Muscle of leg (tissue), 16 donors: ENCODE measurements around the gene TSPAN10. TPM values are rescaled to one million over a fixed set of nuclear protein-coding genes. Genes with fewer than 3 reads are reported as not detected.

Experiments used
- DNase-seq: peaks from one replicate; pipeline ENCODE4 v3.0.0; 2013
- H3K27ac ChIP-seq: one replicate; pipeline ENCODE4 v1.5.1; 2013; ENCODE audit warnings: mild to moderate bottlenecking, low read length, control low read depth
- H3K27me3 ChIP-seq: one replicate; pipeline ENCODE4 v1.6.1; 2013; ENCODE audit warnings: low read length; ENCODE audit not compliant: control insufficient read depth, insufficient read depth
- H3K36me3 ChIP-seq: one replicate; pipeline ENCODE4 v1.6.1; 2013; ENCODE audit warnings: low read length; ENCODE audit not compliant: control insufficient read depth, insufficient read depth
- H3K4me1 ChIP-seq: one replicate; pipeline ENCODE4 v1.6.1; 2013; ENCODE audit warnings: low read length; ENCODE audit not compliant: control insufficient read depth, insufficient read depth
- H3K4me3 ChIP-seq: one replicate; pipeline ENCODE4 v1.5.1; 2013; ENCODE audit warnings: low read length, control low read depth
- H3K9me3 ChIP-seq: replicated peaks from 2 replicates; pipeline ENCODE4 v1.6.1; 2013; ENCODE audit warnings: low read depth, low read length; ENCODE audit not compliant: control insufficient read depth
- WGBS: methylation state at CpG from one replicate; pipeline ENCODE4 v1.1.5; 2013; ENCODE audit warnings: missing lambda C conversion rate; ENCODE audit not compliant: insufficient coverage; 5-methylcytosine and 5-hydroxymethylcytosine counted together
- long read RNA-seq, 11 donors: transcript quantifications; one replicate each; lab custom pipeline, GENCODE V29; 2026
- polyA plus RNA-seq, 8 donors: library from polyadenylated mRNA; unstranded; fragments of 120-200 nt; gene quantifications; one replicate each; pipeline versions ENCODE4 v1.2.1 to v1.2.3, GENCODE V29; 2013; ENCODE audit warnings: inconsistent platforms in 1 of 8, low replicate concordance in 1 of 8; ENCODE audit not compliant: insufficient read length in 8 of 8, insufficient read depth in 1 of 8
- total RNA-seq: library from RNA; stranded (reverse); fragments of 120-200 nt; gene quantifications from one replicate; pipeline ENCODE4 v1.2.4, GENCODE V29; 2013

TSPAN10 gene
- total RNA-seq, result 0.53 TPM
- polyA plus RNA-seq, result 1 to 10 TPM in 5 of 8 donors, under 1 TPM in 3; 0.68 to 1.7 (median 1.2) TPM
- long read RNA-seq, donor 1, result 0 reads
- long read RNA-seq, donor 2, partial matches to known transcripts, result 0 of 1 reads
- long read RNA-seq, donor 2, other reads (novel, unspliced or antisense), result 0 of 1 reads
- long read RNA-seq, donor 3, partial matches to known transcripts, result 0 of 2 reads
- long read RNA-seq, donor 3, other reads (novel, unspliced or antisense), result 0 of 2 reads
- long read RNA-seq, donor 4, result 0 reads
- long read RNA-seq, donor 5, partial matches to known transcripts, result 0 of 3 reads
- long read RNA-seq, donor 5, other reads (novel, unspliced or antisense), result 0 of 3 reads
- long read RNA-seq, donor 6, result 0 reads
- long read RNA-seq, donor 7, partial matches to known transcripts, result 0 of 1 reads
- long read RNA-seq, donor 7, other reads (novel, unspliced or antisense), result 0 of 1 reads
- long read RNA-seq, donor 8, partial matches to known transcripts, result 0 of 1 reads
- long read RNA-seq, donor 8, other reads (novel, unspliced or antisense), result 0 of 1 reads
- long read RNA-seq, donor 9, result 0 reads
- long read RNA-seq, donor 10, partial matches to known transcripts, result 0 of 1 reads
- long read RNA-seq, donor 10, other reads (novel, unspliced or antisense), result 0 of 1 reads
- long read RNA-seq, donor 11, partial matches to known transcripts, result 0 of 2 reads
- long read RNA-seq, donor 11, other reads (novel, unspliced or antisense), result 0 of 2 reads

DNA sequence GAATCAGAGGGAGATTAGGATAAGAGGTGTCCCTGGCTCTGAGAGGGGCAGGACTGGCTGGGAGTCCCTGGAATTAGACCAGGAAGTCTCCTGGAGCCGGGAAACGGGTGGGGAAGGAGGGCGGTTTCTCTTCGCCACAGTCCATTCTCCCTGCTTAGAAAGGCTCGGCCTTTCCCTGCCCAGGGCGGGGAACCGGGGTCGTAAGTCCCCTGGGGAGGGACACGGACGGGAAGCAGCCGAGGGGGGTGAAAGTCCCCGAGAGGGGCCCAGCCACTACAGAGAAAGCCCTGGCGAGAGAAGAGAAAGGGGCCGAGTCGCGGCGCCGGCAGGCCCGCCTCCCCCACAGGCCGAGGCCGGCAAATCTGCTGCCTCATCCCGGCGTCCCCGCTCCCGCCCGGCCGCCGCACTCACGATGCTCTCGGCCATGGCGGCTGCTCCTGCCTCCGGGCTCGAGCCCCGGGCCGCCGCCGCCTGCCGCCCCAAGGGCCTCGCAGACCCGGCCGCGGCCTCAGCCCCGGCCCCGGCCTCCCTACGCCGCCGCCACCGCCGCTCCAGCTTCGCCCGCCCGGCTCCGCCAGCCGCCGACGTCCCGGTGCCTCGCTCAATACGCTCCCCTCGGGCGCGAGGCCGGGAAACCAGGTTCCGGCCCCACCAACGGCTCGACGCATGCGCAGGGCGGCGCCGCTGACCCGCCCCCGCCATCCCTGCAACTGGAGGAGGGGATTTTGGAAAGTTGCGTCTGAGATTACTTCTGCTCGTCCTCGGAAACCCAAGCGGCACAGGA is at the start of gene TSPAN10, which contains the start of gene NPLOC4:
TSS of gene TSPAN10 (plus strand) at position 692 of the 784 bp plus-strand sequence. CDS start 5,217 bp downstream, outside the sequence.
TSS of gene NPLOC4 (minus strand) at position 608 of the 784 bp plus-strand sequence. CDS start at position 426, 182 bp downstream.
- under 1% methylated on average over 65 of the region's 77 CpGs for WGBS
- Histone ChIP-seq H3K9me3 (no peaks in the 10 kb centered on the region), H3K27ac (peak within 1 kb of the TSS; percentile 90), H3K27me3 (no peaks in the 10 kb centered on the region), H3K4me1 (peaks cover 23% of the 10 kb centered on the region), H3K4me3 (peak within 1 kb of the TSS; percentile 96), H3K36me3 (no peaks in the 10 kb centered on the region)
- DNase-seq, result peak; percentile 94

DNA sequence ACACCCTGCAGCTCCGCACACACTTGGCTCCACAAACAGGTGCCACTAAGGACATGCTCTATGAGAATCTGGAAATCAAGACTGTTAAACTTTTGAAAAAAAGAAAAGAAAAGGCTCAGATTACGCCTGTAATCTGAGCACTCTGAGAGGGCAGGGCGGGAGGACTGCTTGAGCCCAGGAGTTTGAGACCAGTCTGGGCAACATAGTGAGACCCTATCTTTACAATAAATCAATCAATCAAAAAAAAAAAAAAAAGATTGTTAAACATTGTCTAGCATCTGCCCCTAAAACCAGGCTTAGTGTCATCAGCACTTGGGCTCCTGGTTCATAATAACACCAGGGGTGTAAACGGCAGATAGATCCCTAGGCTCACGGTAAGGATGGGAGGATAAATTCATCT is 47.4 kb upstream of the TSPAN10 start:
- no peak overlapping the region for H3K27ac ChIP-seq
- peaks cover 82% of the 10 kb centered on the region for H3K36me3 ChIP-seq
- no CpG with 5 or more reads among the region's 5 CpGs for WGBS
- no peaks in the 10 kb centered on the region for H3K27me3 ChIP-seq
- H3K9me3 ChIP-seq, result no peaks in the 10 kb centered on the region
- no peak for DNase-seq
- no peaks in the 10 kb centered on the region for H3K4me1 ChIP-seq
- no peak overlapping the region for H3K4me3 ChIP-seq

DNA sequence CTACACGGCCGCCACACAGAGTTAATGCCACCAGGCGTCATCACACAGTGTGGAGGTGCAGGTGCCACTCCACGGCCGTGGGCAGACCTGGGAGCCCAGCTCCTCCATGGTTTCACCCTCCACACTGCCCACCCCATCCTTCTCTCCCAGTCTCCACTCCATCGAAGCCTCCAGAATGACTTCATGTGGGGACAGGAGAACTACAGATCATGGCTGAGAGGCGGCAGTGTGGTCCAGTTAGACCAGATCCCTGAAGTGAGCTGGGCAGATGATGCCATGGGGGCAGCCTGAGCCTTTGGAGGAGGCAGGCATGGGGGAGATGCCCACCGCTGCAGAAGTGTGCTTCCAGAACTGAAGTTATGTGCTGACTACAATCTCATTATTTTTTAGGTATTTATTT is 46.9 kb upstream of the TSPAN10 start:
- H3K9me3 ChIP-seq, result no peaks in the 10 kb centered on the region
- 90% methylated on average over 3 of the region's 8 CpGs for WGBS

DNA sequence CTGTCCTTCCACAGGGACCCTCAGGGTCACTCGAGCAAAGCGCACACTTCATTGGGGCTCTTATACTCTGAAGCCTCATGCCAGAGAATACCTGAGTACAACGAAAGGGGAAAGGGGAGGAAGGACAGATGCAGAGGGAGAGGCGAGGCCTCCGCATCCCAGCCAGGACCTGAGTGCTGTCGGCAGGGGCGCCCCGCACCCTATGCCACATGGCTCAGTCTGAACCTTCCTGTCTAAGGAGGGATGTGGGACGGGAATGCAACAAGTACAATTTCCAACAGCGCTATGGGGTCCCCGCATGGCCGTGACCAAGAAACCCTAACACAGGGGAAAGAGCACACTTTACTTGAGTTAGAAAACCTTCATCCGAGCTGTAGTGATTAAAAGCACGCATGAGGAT is 45.0 kb upstream of the TSPAN10 start:
- no peak for DNase-seq
- Histone ChIP-seq H3K27me3 (no peaks in the 10 kb centered on the region), H3K4me3 (no peak overlapping the region), H3K36me3 (peaks cover 85% of the 10 kb centered on the region), H3K4me1 (no peaks in the 10 kb centered on the region), H3K9me3 (no peaks in the 10 kb centered on the region), H3K27ac (no peak overlapping the region)
- WGBS, result 87% methylated on average over 9 of the region's 14 CpGs

More for the DNA sequence above, 46.9 kb upstream of the TSPAN10 start:
- no peak for DNase-seq
- Histone ChIP-seq H3K4me3 (no peak overlapping the region), H3K36me3 (peaks cover 86% of the 10 kb centered on the region), H3K27ac (no peak overlapping the region), H3K4me1 (no peaks in the 10 kb centered on the region), H3K27me3 (no peaks in the 10 kb centered on the region)

DNA sequence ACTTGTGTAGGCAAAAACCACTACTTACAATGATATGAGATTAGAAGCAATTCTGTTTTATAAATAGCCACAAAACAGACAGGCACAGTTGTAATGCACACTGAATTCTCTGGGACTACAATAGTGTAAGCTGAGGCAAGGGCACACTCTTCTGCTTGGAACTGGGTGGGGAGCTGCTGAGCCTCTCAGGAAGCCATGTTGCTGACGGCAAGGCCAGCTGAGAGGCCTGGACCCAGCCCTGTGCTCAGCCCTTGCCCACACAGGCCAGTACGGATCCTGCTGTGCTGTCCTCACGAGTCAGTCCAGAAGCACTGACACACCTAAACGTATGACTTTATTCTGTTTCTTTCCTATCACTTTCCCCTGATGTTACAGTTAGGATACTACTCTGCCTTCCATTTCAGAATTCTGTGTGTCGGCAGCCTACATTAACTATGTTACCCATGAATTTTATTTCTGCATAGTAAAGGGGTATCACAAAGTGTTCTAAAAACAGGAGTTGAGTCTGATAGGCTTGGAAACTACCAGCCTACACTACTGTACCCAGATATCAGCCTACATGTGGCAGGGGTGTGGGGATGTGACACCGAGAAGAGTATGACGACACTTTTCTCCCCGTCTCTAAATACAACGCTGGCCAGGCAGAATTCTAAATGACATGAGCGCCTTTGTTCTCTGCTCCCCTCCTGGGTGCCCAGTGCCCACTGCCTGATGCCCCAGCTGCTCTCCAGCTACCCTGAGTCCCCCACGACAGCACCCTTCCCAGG is 43.7 kb upstream of the TSPAN10 start:
- WGBS, result 95% methylated on average over 7 of the region's 11 CpGs
- Histone ChIP-seq H3K27ac (no peak overlapping the region), H3K36me3 (peaks cover 83% of the 10 kb centered on the region), H3K9me3 (no peaks in the 10 kb centered on the region), H3K4me1 (no peaks in the 10 kb centered on the region), H3K4me3 (no peak overlapping the region), H3K27me3 (no peaks in the 10 kb centered on the region)
- no peak for DNase-seq

DNA sequence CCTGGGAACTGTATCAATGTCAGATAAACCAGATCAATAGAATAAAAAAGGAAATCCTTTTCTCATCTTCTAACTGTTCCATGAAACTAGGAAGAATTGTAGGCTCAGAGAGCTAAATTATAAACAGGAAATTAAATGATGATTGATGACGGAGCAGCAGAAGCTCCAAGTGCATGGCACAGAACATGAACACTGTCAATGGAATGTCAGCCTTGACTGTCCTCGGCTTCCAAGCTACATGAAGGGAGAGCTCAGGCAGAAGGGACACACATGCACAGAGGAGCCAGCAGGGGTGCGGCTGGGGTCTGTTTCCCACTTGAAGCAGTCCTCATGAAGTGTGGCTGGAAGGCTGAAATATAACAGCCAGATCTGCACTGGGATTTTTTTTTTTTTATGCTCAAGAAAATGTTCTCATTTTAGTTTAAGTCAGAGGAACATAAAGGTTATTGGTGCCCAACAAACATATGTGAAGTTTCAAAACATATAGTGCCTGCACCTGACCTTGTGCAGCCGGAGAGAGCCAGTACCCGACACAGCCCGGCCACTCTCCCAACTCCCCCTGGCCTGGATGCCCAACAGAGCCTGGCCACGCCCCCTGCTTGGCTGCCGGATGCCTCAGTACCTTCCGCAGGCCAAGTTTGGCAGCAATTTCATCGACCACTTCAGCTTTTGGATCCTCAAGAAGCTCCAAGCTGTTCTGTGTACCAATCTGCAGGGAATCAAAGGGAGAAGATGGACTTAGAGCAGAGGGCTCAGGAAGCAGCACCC is 37.1 kb upstream of the TSPAN10 start:
- 75% methylated on average over 10 of the region's 10 CpGs for WGBS
- no peaks in the 10 kb centered on the region for H3K9me3 ChIP-seq
- H3K27me3 ChIP-seq, result no peaks in the 10 kb centered on the region
- no peak for DNase-seq
- H3K4me3 ChIP-seq, result no peak overlapping the region
- peaks cover 2% of the 10 kb centered on the region for H3K4me1 ChIP-seq
- H3K36me3 ChIP-seq, result peaks cover 72% of the 10 kb centered on the region
- no peak overlapping the region for H3K27ac ChIP-seq

DNA sequence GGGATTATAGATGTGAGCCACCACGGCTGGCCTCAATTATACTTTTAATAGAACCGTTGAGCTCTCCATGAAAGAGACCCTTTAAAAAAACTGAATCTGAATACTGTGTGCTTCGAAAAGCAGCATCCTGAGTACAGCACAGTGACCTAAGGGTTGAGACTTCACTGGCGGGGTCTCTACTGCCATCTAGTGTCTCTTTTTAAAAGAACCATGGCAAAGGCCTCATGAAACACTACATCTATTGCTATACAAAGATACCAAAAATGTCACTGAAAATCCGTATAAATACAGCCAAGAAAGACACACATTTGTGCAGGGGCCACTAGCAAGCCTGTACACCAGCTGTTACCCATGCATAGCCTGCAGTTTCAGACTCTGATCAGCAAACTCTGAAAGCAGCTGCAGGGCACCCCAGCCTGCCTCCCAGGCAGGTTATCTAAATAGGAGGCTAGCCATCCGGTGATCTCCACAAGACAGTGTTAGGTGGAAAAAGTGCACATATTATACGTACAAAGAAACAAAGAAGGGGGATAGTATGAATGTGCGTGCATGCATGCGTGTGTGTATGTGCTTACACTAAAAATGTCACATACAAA is 35.4 kb upstream of the TSPAN10 start:
- WGBS, result 3% methylated on average over 3 of the region's 9 CpGs
- Histone ChIP-seq H3K4me3 (no peak overlapping the region), H3K27ac (no peak overlapping the region), H3K36me3 (peaks cover 67% of the 10 kb centered on the region), H3K4me1 (peaks cover 2% of the 10 kb centered on the region), H3K27me3 (no peaks in the 10 kb centered on the region), H3K9me3 (no peaks in the 10 kb centered on the region)
- DNase-seq, result peak; percentile 83

DNA sequence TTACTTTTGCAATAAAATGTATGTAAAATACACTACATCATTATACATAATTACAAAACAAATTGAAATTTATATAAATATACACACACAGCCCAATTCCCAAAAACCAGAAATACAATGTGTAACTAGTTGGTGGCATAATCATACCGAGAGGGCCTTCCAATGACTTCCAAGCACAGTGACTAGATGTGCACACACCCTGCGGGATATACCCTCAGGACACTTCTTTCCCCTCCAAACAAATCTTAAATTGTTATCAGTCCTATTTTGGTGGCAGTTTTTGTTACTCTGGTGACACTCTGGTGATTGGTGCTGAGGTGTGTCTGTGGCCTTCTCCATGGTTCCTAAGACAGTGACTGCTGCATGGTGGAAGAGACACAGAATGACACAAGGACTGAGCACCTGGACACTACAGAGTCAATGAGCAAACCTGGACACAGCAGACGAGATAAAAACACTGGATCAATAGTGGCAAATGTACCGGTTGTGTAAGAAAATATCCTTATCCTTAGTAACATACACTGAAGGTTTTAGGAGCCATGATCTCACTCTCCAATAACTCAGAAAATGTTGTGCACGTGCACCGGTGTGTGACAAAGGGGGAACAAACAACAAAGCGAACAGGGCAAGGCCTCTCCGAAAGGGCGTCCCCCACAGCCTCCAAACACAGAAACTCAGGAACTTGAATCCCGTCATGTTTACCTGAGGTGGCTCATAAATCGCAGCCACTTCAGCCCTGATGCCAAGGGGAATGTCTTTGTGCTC is 33.0 kb upstream of the TSPAN10 start:
- no peak overlapping the region for H3K27ac ChIP-seq
- H3K36me3 ChIP-seq, result peaks cover 72% of the 10 kb centered on the region

More for the DNA sequence above, 33.0 kb upstream of the TSPAN10 start:
- 92% methylated on average over 7 of the region's 11 CpGs for WGBS
- Histone ChIP-seq H3K27me3 (no peaks in the 10 kb centered on the region), H3K4me3 (no peak overlapping the region), H3K9me3 (no peaks in the 10 kb centered on the region), H3K4me1 (peaks cover 2% of the 10 kb centered on the region)
- DNase-seq, result no peak
